K562 (cell line): ENCODE data around the gene PHLDB3. TPM values are rescaled to one million over a fixed set of nuclear protein-coding genes. Genes with fewer than 3 reads are reported as not detected.

ENCODE experiments used
- ATAC-seq: fragments of 200-7000 bp; cut with Tn5 transposase; 3 replicates; pipeline ENCODE4 v1.9.1; 2020; ENCODE audit warnings: moderate library complexity
- BruUV-seq: library from RNA; stranded (reverse); fragments of 400-500 nt; replicated peaks from 2 replicates; lab custom pipeline; 2021; lab: Mats Ljungman, UMichigan
- CTCF ChIA-PET: fragments of 300-600 bp; formaldehyde crosslinking; extraction: SDS; loops from one replicate; lab custom pipeline; 2021; ENCODE audit warnings: low intra/inter-chr PET ratio; lab: Yijun Ruan, JAX
- POLR2A ChIA-PET: fragments of 300-600, 350-650 bp; sonication (Branson Sonifier 250); formaldehyde crosslinking; extraction: SDS; loops from one replicate; lab custom pipeline; 2021; ENCODE audit warnings: antibody characterized with exemption, inconsistent platforms; lab: Yijun Ruan, JAX
- DNase-seq, 4 experiments: peaks; one replicate each; pipeline versions ENCODE4 v3.0.0 to v3.0.0-alpha.2; 2011 to 2018; ENCODE audit warnings: low spot score in 3 of 4, mixed read lengths in 3 of 4; ENCODE audit errors: extremely low read depth in 1 of 4
- FAIRE-seq: peaks from 2 replicates; lab custom pipeline; 2011; peaks lifted over from hg19 to GRCh38; lab: Jason Lieb, UNC
- H2AFZ ChIP-seq: 2 replicates; pipeline ENCODE4 v1.6.0; 2011; ENCODE audit warnings: low read depth, low read length, control low read depth, inconsistent platforms
- H3K27ac ChIP-seq: fragments of 200-600 bp; 3 replicates; pipeline ENCODE4 v1.8.0; 2011; ENCODE audit warnings: low read depth, mild to moderate bottlenecking, control low read depth, inconsistent platforms, low read length, moderate library complexity, mixed read lengths; ENCODE audit errors: extremely low read depth
- H3K27me3 ChIP-seq, 2 experiments: fragments of 300-600 bp in 1 of 2; 2 replicates in 1 of 2; 3 replicates in 1 of 2; pipeline versions ENCODE4 v1.6.0 to v1.8.0; 2011; ENCODE audit warnings: inconsistent platforms in 2 of 2, low read length in 2 of 2, mild to moderate bottlenecking in 1 of 2, mixed read lengths in 1 of 2, moderate library complexity in 1 of 2; ENCODE audit not compliant: control insufficient read depth in 2 of 2, insufficient read depth in 2 of 2
- H3K36me3 ChIP-seq: fragments of 300-600 bp; 3 replicates; pipeline ENCODE4 v1.8.0; 2011; ENCODE audit warnings: mild to moderate bottlenecking, low read length, inconsistent platforms; ENCODE audit not compliant: control insufficient read depth, insufficient read depth
- H3K4me1 ChIP-seq, 2 experiments: fragments of 200-600 bp in 1 of 2; replicated peaks in 1 of 2; 2 replicates in 1 of 2; 3 replicates in 1 of 2; pipeline versions ENCODE4 v1.5.1 to v1.8.0; 2011; ENCODE audit warnings: inconsistent platforms in 2 of 2, low read length in 2 of 2, mild to moderate bottlenecking in 1 of 2, mixed read lengths in 1 of 2, moderate library complexity in 1 of 2; ENCODE audit not compliant: control insufficient read depth in 2 of 2, insufficient read depth in 2 of 2
- H3K4me2 ChIP-seq: 2 replicates; pipeline ENCODE4 v1.6.1; 2011; ENCODE audit warnings: low read length, control low read depth, inconsistent platforms, mixed read lengths; ENCODE audit not compliant: insufficient read depth
- H3K4me3 ChIP-seq: fragments of 200-600 bp; sonication (generic), shearing (Covaris generic); 2 replicates; pipeline ENCODE4 v1.5.1; 2016; ENCODE audit warnings: control low read depth, inconsistent platforms
- H3K79me2 ChIP-seq: fragments of 200-600 bp; 3 replicates; pipeline ENCODE4 v1.8.0; 2011; ENCODE audit warnings: low read length, inconsistent platforms; ENCODE audit not compliant: control insufficient read depth, insufficient read depth
- H3K9ac ChIP-seq, 2 experiments: 2 replicates each; pipeline versions ENCODE4 v1.6.0 to v1.6.1; 2011; ENCODE audit warnings: low read depth in 2 of 2, low read length in 2 of 2, control low read depth in 1 of 2, inconsistent platforms in 1 of 2, mild to moderate bottlenecking in 1 of 2, mixed read lengths in 1 of 2; ENCODE audit not compliant: insufficient read depth in 1 of 2
- H3K9me1 ChIP-seq: one replicate; pipeline ENCODE4 v1.6.0; 2011; ENCODE audit warnings: inconsistent platforms, mild to moderate bottlenecking, low read length, moderate library complexity; ENCODE audit not compliant: control insufficient read depth, insufficient read depth
- H3K9me3 ChIP-seq: replicated peaks from 2 replicates; pipeline ENCODE4 v1.5.1; 2011; ENCODE audit warnings: low read depth, low read length, inconsistent platforms; ENCODE audit not compliant: control insufficient read depth, insufficient read depth
- H4K20me1 ChIP-seq: replicated peaks from 2 replicates; pipeline ENCODE4 v1.6.1; 2011; ENCODE audit warnings: low read length, inconsistent platforms, mixed read lengths; ENCODE audit not compliant: control insufficient read depth, insufficient read depth
- ZNF668 ChIP-seq: fragments of 250-450 bp; sonication (Bioruptor Pico); IDR thresholded peaks from 2 replicates; pipeline ENCODE4 v1.8.0; 2022; ENCODE audit warnings: mild to moderate bottlenecking, inconsistent platforms
- WGBS: fragments of 100-300 bp; shearing (Covaris generic); methylation state at CpG from one replicate; pipeline ENCODE4 v1.1.6; 2016; ENCODE audit warnings: low coverage, mixed read lengths; ENCODE audit not compliant: insufficient coverage; ENCODE audit errors: missing lambda C conversion rate; 5-methylcytosine and 5-hydroxymethylcytosine counted together
- in situ Hi-C: fragments of 300-500 bp; cut with MboI; formaldehyde crosslinking; loops from 4 replicates; pipeline ENCODE4 v1.15.0; 2018; ENCODE audit warnings: inconsistent platforms, mixed read lengths
- intact Hi-C: fragments of 100-400 bp; cut with micrococcal nuclease; formaldehyde crosslinking; loops from 2 replicates; pipeline ENCODE4 v1.14.2; 2022
- polyA plus RNA-seq, 8 experiments: library from polyadenylated mRNA; depleted of rRNA in 4 of 8; stranded (reverse) in 5 of 8; unstranded in 3 of 8; fragments of >200 nt; fragmentation: Nextera tagmentation in 2 of 8; fragmentation: Illumina TruSeq in 1 of 8; extraction: Ambion mirVana in 2 of 8; extraction: Trizol in 1 of 8; gene quantifications; 2 replicates each; pipeline versions ENCODE4 v1.2.1 to v1.2.3, GENCODE V29; 2011 to 2014; ENCODE audit warnings: inconsistent platforms in 1 of 8, missing spikeins in 1 of 8
- total RNA-seq, 7 experiments: library from RNA; depleted of rRNA in 6 of 7; stranded (reverse); fragments of >200 nt in 6 of 7; fragmentation: Illumina TruSeq in 2 of 7; extraction: Trizol in 2 of 7; gene quantifications; 2 replicates each; pipeline versions ENCODE4 v1.2.1 to v1.2.3, GENCODE V29; 2011 to 2021; ENCODE audit warnings: low replicate concordance in 1 of 7
- TF ChIP-seq, protein P1 (sequence below): sonication (generic); formaldehyde crosslinking; IDR thresholded peaks from 2 replicates; pipeline ENCODE4 v1.8.1; 2023; ENCODE audit warnings: mild to moderate bottlenecking, missing genetic modification reagents

The PHLDB3 gene
- total and polyA plus RNA-seq, 9 of the 15 experiments (the other 6 are each of a cell fraction or from before 2014, with no cell fraction given) = 0.04 to 23.5 (median 3.9) TPM

DNA sequence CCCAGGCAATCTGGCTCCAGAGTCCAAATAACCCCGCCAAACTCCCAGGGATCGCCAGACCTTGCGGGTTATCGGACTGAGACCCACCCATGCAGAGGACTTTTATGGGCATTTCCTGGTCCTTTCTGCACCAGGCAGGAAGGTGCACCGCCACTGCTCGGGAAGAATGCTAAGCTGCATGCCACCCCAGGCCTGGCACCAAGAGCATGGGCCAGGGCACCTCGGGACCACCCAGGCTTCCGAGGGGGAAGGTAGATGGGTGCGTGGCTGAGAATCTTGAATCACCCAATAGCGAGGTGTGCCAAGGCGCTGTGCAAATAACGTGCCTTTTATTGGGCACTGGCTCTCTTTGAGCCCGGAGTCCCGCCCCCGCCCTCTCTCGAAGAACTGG is 28.0 kb upstream of the PHLDB3 start:
- intact Hi-C loops (loop anchor here (10.0 kb wide), 1 partner anchor 132 kb away; no protein-coding TSS in a partner anchor), in situ Hi-C loops (no loop called here)
- POLR2A ChIA-PET = interaction anchor here (0.6 to 1.4 kb wide), 5 partner anchors 9 to 298 kb away, joined by 3 to 4 read pairs (median 3); no protein-coding TSS in a partner anchor
- 50% methylated on average over 14 of the region's 16 CpGs for WGBS
- Histone ChIP-seq H3K4me1 (peaks cover 7 to 36% of the 10 kb centered on the region in 2 experiments), H3K27ac (no peak overlapping the region), H3K27me3 (no peaks in the 10 kb centered on the region), H3K9me3 (no peaks in the 10 kb centered on the region), H3K4me2 (peak overlapping the region; percentile 99), H3K4me3 (peak overlapping the region; percentile 45), H3K36me3 (peaks cover 1% of the 10 kb centered on the region; the same call in 1 of the 3 replicates), H2AFZ (peak overlapping the region; percentile 93), H3K79me2 (no peaks in the 10 kb centered on the region), H3K9me1 (no peaks in the 10 kb centered on the region), H3K9ac (peak overlapping the region in 1 of 2 experiments; percentile 86; a peak in 2 of 4 replicates), H4K20me1 (no peaks in the 10 kb centered on the region; the same call in 1 of the 2 replicates)
- ATAC-seq (no peak), DNase-seq (no peak)
- no TSS peak for BruUV-seq
- CTCF ChIA-PET = no interaction called here
- TF ChIP-seq, protein P1, sequence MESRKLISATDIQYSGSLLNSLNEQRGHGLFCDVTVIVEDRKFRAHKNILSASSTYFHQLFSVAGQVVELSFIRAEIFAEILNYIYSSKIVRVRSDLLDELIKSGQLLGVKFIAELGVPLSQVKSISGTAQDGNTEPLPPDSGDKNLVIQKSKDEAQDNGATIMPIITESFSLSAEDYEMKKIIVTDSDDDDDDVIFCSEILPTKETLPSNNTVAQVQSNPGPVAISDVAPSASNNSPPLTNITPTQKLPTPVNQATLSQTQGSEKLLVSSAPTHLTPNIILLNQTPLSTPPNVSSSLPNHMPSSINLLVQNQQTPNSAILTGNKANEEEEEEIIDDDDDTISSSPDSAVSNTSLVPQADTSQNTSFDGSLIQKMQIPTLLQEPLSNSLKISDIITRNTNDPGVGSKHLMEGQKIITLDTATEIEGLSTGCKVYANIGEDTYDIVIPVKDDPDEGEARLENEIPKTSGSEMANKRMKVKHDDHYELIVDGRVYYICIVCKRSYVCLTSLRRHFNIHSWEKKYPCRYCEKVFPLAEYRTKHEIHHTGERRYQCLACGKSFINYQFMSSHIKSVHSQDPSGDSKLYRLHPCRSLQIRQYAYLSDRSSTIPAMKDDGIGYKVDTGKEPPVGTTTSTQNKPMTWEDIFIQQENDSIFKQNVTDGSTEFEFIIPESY (CRISPR knock-in tag) = peak; percentile 20; the same call in 1 of the 2 replicates
- TF ChIP-seq ZNF668 (CRISPR knock-in tag) = no peak
- TF ChIP-seq, all 486 proteins: peak for 1
- no peak for FAIRE-seq
